ENCODE data around the gene YWHAH. TPM values are rescaled to one million over a fixed set of nuclear protein-coding genes. Genes with fewer than 3 reads are reported as not detected.

YWHAH gene
- total and polyA plus RNA-seq, 2 of the 8 experiments (the other 6 are each of a cell fraction or from before 2014, with no cell fraction given): 146 to 247 TPM

DNA sequence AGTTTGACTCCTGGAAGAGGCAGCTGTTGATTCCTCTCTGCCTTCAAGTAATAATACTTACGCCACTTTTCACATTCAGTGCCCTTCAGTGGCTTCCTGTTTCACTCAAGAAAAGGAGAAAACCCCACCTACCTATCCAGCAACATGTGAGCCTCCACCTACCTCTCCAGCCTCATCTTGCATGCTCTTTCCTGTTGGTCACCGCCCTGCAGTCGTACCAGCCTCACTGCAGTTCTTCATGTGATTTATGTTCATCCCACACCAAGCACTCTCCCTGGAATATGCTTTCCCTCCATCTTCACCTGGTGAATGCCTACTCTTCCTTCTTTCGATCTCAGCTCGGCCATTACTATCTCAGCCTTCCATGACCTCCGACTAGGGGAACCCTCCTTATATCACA lies 21.8 kb upstream of the YWHAH start:
- Histone ChIP-seq H3K4me2 (ENCODE audit: insufficient read depth in 1 of 2, low read depth in 2 of 2, low read length in 2 of 2) (no peak overlapping the region), H3K14ac (ENCODE audit: insufficient read length) (no peak overlapping the region), H2AFZ (ENCODE audit: low read length) (no peak overlapping the region), H3K56ac (replicated peaks; ENCODE audit: insufficient read length, low read depth, low read length) (no peak overlapping the region), H2BK12ac (ENCODE audit: low read depth, low read length) (no peak overlapping the region), H3K23me2 (ENCODE audit: low read depth, low read length) (peaks cover 5% of the 10 kb centered on the region; the same call in 1 of the 2 replicates), H3K36me3 (ENCODE audit: control insufficient read depth in 2 of 4, insufficient read depth in 4 of 4, low read length in 3 of 4) (no peaks in the 10 kb centered on the region), H2AK5ac (ENCODE audit: low read depth, low read length) (no peak overlapping the region), H3K79me2 (ENCODE audit: control insufficient read depth in 1 of 2, insufficient read depth in 2 of 2, low read length in 2 of 2) (no peaks in the 10 kb centered on the region), H3K27me3 (replicated peaks in 1 of 4; ENCODE audit: control insufficient read depth in 3 of 4, extremely low read depth in 1 of 4, insufficient read depth in 3 of 4, low read length in 3 of 4) (no peaks in the 10 kb centered on the region), H4K91ac (replicated peaks; ENCODE audit: insufficient read length, low read length) (no peak overlapping the region), H2BK15ac (ENCODE audit: low read length) (no peak overlapping the region), H3K4me3 (ENCODE audit: extremely low read depth in 1 of 4, insufficient read depth in 2 of 4, low read depth in 3 of 4, low read length in 4 of 4) (no peak overlapping the region), H2BK120ac (replicated peaks; ENCODE audit: low read depth, low read length) (no peak overlapping the region), H4K8ac (ENCODE audit: extremely low read depth, insufficient read depth, low read length) (no peak overlapping the region), H3K27ac (ENCODE audit: low read depth, low read length) (no peak overlapping the region), H3K23ac (ENCODE audit: insufficient read length) (no peak overlapping the region), H3K79me1 (ENCODE audit: low read depth, low read length) (no peaks in the 10 kb centered on the region), H2BK20ac (ENCODE audit: low read length) (no peak overlapping the region), H3K18ac (ENCODE audit: extremely low read depth, low read length) (no peak overlapping the region), H3K4ac (replicated peaks; ENCODE audit: insufficient read length, low read depth, low read length) (no peak overlapping the region), H3K4me1 (replicated peaks in 1 of 4; ENCODE audit: control insufficient read depth in 3 of 4, insufficient read depth in 4 of 4, low read length in 3 of 4) (peaks cover 0 to 2% (median 0%) of the 10 kb centered on the region in 4 experiments; a peak in 1 of 7 replicates), H3K9me3 (ENCODE audit: insufficient read depth in 2 of 2, low read depth in 1 of 2, low read length in 1 of 2) (no peaks in the 10 kb centered on the region), H4K20me1 (replicated peaks in 1 of 2; ENCODE audit: control insufficient read depth in 1 of 2, insufficient read depth in 2 of 2, low read length in 2 of 2) (no peaks in the 10 kb centered on the region), H3K9ac (replicated peaks in 1 of 4; ENCODE audit: extremely low read depth in 1 of 4, low read depth in 3 of 4, low read length in 3 of 4) (no peak overlapping the region), H4K5ac (ENCODE audit: insufficient read length, low read depth, low read length) (no peak overlapping the region), H2BK5ac (ENCODE audit: low read depth, low read length) (no peak overlapping the region)
- DNase-seq (ENCODE audit: low read depth in 1 of 2, low spot score in 2 of 2): no peak
- ChIA-PET CTCF (ENCODE audit: partially characterized antibody) (interaction anchor here (0.5 to 1.3 kb wide), 3 partner anchors 8 to 50 kb away, joined by 3 to 4 read pairs (median 3); no protein-coding TSS in a partner anchor), POLR2A (ENCODE audit: partially characterized antibody) (interaction anchor here (1.4 kb wide), 1 partner anchor 24 kb away, joined by 7 read pairs; no protein-coding TSS in a partner anchor)
- 87% methylated on average over 6 of the region's 6 CpGs; no CpG with 5 or more reads in 1 of the 2 experiments for WGBS, 2 experiments (ENCODE audit: extremely low coverage in 1 of 2, insufficient coverage in 1 of 2, insufficient read length in 1 of 2, insufficient replicate concordance in 2 of 2, low coverage in 1 of 2, low lambda C conversion rate in 2 of 2, missing lambda C conversion rate in 1 of 2)
- no peak for FAIRE-seq
- TF ChIP-seq GABPA (IDR thresholded peaks at IDR 0.05; ENCODE audit: borderline replicate concordance, insufficient read depth, low read length): no peak
- no peak for TF ChIP-seq CHD1 (IDR thresholded peaks at IDR 0.05; ENCODE audit: low read depth, low read length)
- no peak for TF ChIP-seq EP300 (IDR thresholded peaks at IDR 0.05; ENCODE audit: borderline replicate concordance in 1 of 2, low read depth in 2 of 2, low read length in 2 of 2)
- no peak for TF ChIP-seq SIN3A (conservative IDR thresholded peaks at IDR 0.05 in 1 of 2, IDR thresholded peaks at IDR 0.05 in 1 of 2; ENCODE audit: low read depth in 1 of 2, low read length in 2 of 2)
- no peak for TF ChIP-seq RFX5 (IDR thresholded peaks at IDR 0.05; ENCODE audit: borderline replicate concordance, low read depth, low read length)
- no peak for TF ChIP-seq HDAC2 (IDR thresholded peaks at IDR 0.05; ENCODE audit: borderline replicate concordance in 1 of 2, low read depth in 2 of 2, low read length in 2 of 2)
- TF ChIP-seq FOSL1 (IDR thresholded peaks at IDR 0.05; ENCODE audit: insufficient read depth, low read depth, low read length): no peak
- no peak for TF ChIP-seq SP2 (IDR thresholded peaks at IDR 0.05; ENCODE audit: low read length)
- TF ChIP-seq CBX5 (IDR thresholded peaks at IDR 0.05; ENCODE audit: low read depth, low read length): no peak

Measured in H1 (cell line).